HTR-8/SVneo (cell line): ENCODE measurements around the gene RPS4Y1.
"Not testable (repeated sequence)": the region's sequence is repeated elsewhere in the genome, so short reads cannot be mapped to it uniquely, and the experiment has no call there.

Experiments
- DNase-seq: peaks from one replicate; pipeline ENCODE4 v3.0.0; 2011; ENCODE audit warnings: low spot score, mixed read lengths; ENCODE audit not compliant: insufficient read length
- FAIRE-seq: peaks from 2 replicates; lab custom pipeline; 2011; peaks lifted over from hg19 to GRCh38; lab: Jason Lieb, UNC

RPS4Y1 gene

GRCh38 chrY:2872234-2872633, 30.8 kb downstream of the RPS4Y1 start:
- FAIRE-seq: not testable (repeated sequence)

GRCh38 chrY:2874211-2874610, 32.8 kb downstream of the RPS4Y1 start:
- no peak for FAIRE-seq
- DNase-seq: no peak

More at GRCh38 chrY:2872234-2872633, 30.8 kb downstream of the RPS4Y1 start:
- not testable (repeated sequence) for DNase-seq

GRCh38 chrY:2883561-2883960, 42.2 kb downstream of the RPS4Y1 start:
- FAIRE-seq: no peak
- DNase-seq: no peak

GRCh38 chrY:2885880-2886279, 44.5 kb downstream of the RPS4Y1 start:
- no peak for DNase-seq
- no peak for FAIRE-seq

- FAIRE-seq: no peak
These were observed 46.0 kb downstream of the RPS4Y1 start for GRCh38 chrY:2887386-2887785.

GRCh38 chrY:2887955-2888354, 46.6 kb downstream of the RPS4Y1 start:
- DNase-seq: no peak
- FAIRE-seq: no peak

More at GRCh38 chrY:2887386-2887785, 46.0 kb downstream of the RPS4Y1 start:
- DNase-seq: no peak

- DNase-seq: no peak
These were observed 52.1 kb downstream of the RPS4Y1 start for GRCh38 chrY:2893471-2893870.

GRCh38 chrY:2896050-2896449, 54.6 kb downstream of the RPS4Y1 start:
- DNase-seq (no peak), FAIRE-seq (no peak)

More at GRCh38 chrY:2893471-2893870, 52.1 kb downstream of the RPS4Y1 start:
- FAIRE-seq: no peak

GRCh38 chrY:2907356-2907755, 66.0 kb downstream of the RPS4Y1 start:
- no peak for DNase-seq
- FAIRE-seq: no peak

GRCh38 chrY:2913066-2913815, 71.8 kb downstream of the RPS4Y1 start:
- FAIRE-seq (no peak), DNase-seq (no peak)
